ENCODE data around the gene BIN2.
A peak's percentile ranks its signal among the peaks of the same experiment; 100 is the strongest.
"Not testable (repeated sequence)": the region's sequence is repeated elsewhere in the genome, so short reads cannot be mapped to it uniquely, and the experiment has no call there.

Gene BIN2

DNA sequence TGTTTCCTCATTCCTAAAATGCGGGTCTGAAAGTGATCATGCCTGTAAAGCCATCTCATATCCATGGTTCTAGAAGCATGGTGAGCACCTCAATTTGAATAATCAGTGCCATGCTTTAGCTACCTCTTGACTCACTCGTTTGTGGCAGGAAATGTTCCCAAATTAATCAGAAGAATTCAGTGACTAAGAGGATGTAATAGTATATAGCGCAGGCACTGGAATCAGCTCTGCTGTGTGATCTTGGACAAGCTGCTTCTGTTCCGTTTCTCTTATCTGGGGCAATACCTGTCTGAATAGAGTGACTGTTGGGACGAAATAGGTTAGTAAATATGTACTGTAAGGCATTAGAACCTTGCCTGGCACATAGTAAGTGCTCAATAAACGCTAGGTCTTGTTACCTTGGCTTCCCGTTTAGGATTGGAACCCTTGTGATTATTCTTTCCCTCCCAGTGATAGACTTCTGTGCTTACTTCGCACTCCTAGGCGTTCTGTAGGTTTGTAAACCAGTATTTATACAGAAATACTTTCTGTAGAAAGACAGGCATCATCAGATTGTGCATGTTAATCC is 52.9 kb downstream of the BIN2 start:
- in situ Hi-C loops (cut with MboI; ENCODE audit: low pct_unique_long_range_greater_than_20kb, low sequenced_read_pairs): no loop called here

DNA sequence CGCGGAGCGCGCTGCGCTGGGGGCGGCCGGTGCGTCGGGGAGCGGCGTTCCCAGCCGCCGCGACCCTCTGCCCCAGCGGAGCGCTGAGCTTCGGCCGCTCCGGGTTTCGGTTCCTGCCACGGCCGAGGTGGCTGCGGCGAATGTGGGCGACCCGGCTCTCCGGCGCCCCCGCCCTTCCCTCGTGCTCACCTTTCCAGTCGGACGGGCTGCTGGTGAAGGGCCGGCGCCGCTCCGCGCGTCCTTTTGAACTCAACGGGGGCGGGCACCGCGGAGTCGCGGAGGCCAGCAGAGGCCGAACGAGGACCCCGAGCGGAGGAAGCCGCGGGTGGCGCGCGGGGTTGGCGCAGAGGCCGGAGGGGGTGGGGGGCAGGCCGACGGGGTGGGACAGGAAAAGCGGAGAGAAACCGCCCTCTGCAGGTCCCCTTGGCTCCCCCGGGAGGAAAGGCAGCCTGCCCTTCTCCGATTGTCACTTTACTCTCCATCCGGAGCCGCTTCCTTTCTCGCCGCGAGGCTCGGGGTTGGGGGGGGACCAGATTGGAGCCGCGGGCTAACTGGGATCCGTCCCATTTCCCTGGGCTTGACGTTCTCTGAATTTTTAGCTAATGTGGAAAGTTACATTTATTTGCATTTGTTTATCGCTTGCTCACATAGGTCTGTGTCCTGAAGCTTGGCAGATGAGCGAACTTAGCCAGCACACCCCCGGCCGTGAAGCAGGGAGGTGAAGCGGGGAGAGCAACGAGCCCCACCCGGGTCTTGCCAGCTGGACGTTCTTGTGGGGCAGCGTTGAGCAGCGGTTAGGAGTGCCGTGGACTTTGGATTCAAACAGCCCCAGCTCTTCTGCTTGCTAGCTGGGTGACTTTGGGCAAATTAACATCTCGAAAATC is 53.7 kb downstream of the BIN2 start, which contains the start of gene SMAGP:
Gene SMAGP, minus strand, starts transcription at position 349 of the 884 bp plus-strand sequence. CDS start 1,137 bp downstream, outside the sequence.
- in situ Hi-C loops (cut with MboI; ENCODE audit: low pct_unique_long_range_greater_than_20kb, low sequenced_read_pairs): no loop called here
- peak; percentile 45 for DNase-seq

More for the DNA sequence above, 52.9 kb downstream of the BIN2 start:
- peak; percentile 41 for DNase-seq

DNA sequence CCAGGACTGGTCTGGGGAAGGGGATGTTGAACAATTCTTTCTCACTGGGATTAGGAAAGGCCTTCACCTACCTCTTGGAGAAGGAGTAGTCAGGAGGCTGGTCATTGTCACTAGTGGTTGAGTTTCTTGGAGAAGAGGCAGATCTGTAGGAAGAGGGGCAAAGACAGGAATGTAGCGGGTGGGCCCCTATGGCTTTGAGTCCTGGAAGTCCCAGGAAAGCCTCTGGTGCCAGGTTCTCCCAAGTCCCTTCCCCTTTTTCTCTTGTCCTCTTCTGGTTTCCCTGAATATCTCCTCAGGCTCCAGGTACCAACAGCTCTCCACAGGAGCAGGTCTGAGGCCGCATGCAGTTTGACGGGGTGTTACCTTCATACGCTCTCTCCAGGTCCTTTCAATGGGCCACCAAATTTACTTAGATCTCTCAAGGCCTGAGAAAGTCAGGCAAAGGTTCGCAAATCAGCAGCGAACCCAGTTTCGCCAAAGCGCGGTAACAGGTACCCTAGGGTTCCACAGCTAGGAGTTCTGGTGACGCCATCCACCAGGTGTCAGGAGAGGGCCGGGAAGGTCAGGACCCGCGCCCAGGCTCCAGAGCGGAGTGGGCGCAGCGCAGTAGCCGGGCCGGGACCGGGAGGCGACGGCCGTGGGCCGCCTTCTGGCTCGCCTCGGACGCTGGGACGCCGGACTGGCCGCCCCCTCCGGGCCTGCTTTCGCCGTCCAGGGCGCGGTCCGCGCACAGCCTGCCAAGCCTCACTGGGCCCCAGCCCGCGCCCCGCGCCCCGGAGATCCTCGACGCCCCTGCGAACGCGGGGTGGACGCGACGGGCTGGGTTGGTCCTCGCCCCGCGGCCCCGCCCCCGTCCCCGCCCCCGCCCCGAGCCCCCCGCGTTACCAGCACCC is 54.6 kb downstream of the BIN2 start:
- in situ Hi-C loops (cut with MboI; ENCODE audit: low pct_unique_long_range_greater_than_20kb, low sequenced_read_pairs): no loop called here
- DNase-seq: peak; percentile 43

DNA sequence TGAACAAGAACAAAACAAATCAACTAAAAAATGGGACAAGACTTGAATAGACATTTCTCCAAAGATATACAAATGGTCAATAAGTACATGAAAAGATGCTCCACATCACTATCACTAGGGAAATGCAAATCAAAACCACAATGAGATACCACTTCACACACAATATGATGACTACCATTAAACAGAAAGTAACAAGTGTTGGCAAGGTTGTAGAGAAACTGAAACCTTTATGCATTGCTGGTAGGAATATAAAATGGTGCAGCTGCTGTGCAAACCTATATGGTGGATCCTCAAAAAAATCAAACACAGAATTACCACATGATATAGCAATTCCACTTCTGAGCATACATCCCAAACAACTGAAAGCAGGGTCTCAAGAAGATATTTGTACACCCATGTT is 59.0 kb downstream of the BIN2 start:
- in situ Hi-C loops (cut with MboI; ENCODE audit: low pct_unique_long_range_greater_than_20kb, low sequenced_read_pairs): no loop called here
- no peak for DNase-seq

DNA sequence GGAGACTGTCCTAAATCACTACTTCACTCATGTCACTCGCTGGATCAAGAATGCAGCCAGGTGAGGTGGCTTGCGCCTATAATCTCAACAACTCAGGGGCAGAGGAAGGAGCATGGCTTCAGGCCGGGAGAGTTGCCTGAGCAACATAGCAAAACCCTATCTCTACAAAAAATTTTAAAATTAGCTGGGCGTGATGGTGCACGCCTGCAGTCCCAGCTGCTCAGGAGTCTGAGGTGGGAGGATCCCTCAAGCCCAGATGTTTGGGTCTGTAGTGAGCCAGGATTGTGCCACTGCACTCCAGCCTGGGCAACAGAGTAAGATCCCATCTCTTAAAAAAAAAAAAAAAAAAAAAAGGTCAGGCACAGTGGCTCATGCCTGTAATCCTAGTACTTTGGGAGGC is 59.7 kb downstream of the BIN2 start:
- no peak for DNase-seq

DNA sequence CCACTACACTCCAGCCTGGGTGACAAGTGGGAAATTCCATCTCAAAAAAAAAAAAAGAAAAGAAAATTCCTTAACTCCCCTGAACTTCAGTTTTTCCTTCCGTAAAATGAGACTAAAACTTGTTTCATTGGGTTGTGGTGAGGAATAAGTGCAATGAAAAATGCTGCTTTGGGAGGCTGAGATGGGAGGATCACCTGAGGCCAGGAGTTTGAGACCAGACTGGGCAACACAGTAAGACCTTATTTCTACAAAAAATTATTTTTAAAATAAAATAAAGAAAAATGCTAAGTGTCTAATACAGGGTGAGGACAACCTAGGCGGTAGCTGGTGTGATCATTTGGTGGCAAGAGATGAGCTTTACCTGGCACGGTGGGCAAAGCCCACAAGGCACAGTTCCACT is 60.6 kb downstream of the BIN2 start:
- no peak for DNase-seq
- in situ Hi-C loops (cut with MboI; ENCODE audit: low pct_unique_long_range_greater_than_20kb, low sequenced_read_pairs): no loop called here

More for the DNA sequence above, 59.7 kb downstream of the BIN2 start:
- in situ Hi-C loops (cut with MboI; ENCODE audit: low pct_unique_long_range_greater_than_20kb, low sequenced_read_pairs): no loop called here

DNA sequence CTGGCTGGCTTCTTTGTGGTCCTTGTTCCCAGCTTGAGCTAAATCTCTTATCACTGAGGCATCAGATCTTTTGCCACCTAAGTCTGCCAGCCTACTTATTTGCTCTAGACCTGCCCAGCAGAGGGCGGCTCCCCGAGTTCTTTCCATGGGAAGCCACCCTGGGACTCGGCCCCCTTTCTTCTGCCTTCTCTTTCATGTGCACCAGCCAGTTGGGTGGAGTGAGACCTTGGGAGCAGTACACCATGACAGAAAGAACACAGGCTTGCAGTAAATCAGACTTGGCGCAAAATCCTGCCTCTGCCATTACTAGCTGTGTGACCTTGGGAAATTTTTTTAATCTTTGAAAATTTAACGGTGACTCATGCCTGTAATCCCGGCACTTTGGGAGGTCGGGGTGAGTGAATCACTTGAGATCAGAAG is 61.2 kb downstream of the BIN2 start:
- no peak for DNase-seq
- in situ Hi-C loops (cut with MboI; ENCODE audit: low pct_unique_long_range_greater_than_20kb, low sequenced_read_pairs): no loop called here

DNA sequence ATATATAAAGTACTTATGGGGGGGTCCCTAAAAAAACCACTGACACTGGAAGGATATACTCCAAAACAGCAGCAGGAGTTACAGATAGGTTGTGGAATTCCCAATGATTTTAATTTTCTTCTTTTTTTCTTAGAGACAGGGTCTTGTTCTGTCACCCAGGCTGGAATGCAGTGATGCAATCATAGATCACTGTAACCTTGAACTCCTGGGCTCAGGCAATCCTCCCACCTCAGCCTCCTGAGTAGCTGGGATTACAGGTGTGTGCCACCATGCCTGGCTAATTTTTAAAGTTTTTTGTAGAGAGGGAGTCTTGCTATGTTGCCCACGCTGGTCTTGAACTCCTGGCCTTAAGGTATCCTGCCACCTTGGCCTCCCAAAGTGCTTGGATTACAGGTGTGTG is 64.4 kb downstream of the BIN2 start:
- in situ Hi-C loops (cut with MboI; ENCODE audit: low pct_unique_long_range_greater_than_20kb, low sequenced_read_pairs); DNase-seq: not testable (repeated sequence)

DNA sequence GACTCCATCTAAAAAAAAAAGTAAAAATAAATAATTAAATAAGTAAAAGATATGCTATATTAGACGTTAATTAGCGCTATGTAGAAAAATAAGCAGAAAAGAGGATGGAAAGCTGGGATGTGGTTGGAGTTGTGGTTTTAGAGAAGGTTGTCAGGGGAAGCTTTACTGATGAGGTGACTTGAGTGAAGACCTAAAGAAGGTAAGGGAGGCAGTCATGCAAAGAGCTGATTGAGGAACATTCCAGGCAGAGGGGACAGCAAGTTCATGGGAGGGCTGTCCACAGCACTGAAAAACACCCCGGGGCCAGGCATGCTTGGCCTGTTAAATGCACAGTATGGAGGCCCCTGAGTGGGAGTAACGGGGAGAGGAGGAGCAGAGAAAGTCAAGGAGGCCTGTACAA is 69.4 kb downstream of the BIN2 start:
- in situ Hi-C loops (cut with MboI; ENCODE audit: low pct_unique_long_range_greater_than_20kb, low sequenced_read_pairs): no loop called here
- DNase-seq: peak; percentile 37

DNA sequence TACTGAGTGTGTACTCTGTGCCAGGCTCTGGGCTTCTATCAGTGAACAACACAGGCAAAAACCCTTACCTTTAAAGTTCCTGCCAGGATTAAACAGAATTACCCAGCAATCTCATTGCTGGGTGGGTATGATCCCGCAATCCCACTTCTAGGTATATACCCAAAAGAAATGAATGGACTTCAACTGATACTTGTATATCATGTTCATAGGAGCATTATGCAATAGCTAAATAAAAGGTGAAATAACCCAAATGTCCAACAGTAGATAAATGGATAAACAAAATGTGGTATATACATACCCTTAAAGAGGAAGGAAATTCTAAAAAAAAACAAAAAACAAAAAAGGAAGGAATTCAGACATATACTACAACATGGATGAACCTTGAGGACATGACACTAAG is 70.7 kb downstream of the BIN2 start:
- in situ Hi-C loops (cut with MboI; ENCODE audit: low pct_unique_long_range_greater_than_20kb, low sequenced_read_pairs): no loop called here
- DNase-seq: no peak

DNA sequence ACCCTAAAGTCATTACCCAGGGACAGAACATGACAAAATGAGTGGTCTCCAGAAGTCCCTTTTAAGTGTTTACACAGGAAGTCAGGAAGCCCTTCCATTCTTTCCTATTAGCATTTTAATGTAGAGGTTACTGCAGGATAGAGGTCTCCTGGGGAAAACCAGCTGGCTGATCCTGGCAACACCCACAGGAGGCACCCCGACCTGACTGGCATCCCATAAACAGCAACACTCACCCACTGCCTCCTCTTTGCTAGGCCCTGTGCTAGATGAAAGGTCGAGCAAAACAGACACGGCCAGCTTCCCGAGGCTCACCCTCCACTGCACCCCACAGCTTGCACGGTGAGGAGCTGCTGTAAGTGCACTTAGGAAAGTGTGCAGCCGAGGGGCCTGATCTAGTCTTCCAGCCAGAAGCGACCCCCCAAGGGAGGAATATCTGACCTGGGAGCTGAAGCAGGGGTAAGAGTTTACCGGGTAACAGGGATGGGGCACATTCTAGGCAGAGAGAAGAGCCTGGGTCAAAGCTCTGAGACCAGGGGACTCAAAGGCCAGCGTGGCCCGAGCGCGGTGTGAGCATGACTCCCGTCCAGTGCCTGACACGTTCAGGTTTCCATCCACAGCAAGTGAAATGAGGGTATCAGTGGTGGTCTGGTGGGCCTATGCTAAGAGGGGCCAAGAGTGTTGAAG is 76.3 kb downstream of the BIN2 start:
- in situ Hi-C loops (cut with MboI; ENCODE audit: low pct_unique_long_range_greater_than_20kb, low sequenced_read_pairs): no loop called here
- DNase-seq: no peak

DNA sequence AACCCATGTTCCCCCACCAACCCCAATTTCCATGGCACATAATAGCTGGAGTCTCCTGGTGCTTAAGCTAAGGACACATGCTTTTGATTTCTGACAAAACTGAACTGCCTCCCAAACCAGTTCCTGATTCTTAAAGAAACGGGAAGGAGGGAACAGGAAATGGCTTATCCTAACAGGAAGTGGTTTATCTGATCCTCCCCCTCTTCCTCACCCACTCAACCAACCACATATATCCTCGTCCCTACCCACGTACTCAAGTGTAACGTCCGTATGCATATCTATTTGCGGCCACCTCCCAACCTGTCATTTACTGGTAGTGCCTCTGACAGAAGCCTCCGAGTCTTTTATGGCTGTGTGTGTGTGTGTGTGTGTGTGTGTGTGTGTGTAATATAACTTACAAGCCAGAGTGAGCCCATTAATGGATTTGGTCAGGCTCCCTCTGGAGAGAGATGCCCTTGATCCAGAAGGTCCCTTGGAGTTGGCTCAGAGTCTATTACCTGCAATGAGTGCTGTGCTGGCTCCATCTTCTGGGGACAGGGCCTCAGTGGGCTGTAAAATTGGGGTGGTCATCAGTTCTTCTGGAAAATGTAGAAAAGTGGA is 77.6 kb downstream of the BIN2 start:
- peak; percentile 99 for DNase-seq
- in situ Hi-C loops (cut with MboI; ENCODE audit: low pct_unique_long_range_greater_than_20kb, low sequenced_read_pairs): no loop called here

DNA sequence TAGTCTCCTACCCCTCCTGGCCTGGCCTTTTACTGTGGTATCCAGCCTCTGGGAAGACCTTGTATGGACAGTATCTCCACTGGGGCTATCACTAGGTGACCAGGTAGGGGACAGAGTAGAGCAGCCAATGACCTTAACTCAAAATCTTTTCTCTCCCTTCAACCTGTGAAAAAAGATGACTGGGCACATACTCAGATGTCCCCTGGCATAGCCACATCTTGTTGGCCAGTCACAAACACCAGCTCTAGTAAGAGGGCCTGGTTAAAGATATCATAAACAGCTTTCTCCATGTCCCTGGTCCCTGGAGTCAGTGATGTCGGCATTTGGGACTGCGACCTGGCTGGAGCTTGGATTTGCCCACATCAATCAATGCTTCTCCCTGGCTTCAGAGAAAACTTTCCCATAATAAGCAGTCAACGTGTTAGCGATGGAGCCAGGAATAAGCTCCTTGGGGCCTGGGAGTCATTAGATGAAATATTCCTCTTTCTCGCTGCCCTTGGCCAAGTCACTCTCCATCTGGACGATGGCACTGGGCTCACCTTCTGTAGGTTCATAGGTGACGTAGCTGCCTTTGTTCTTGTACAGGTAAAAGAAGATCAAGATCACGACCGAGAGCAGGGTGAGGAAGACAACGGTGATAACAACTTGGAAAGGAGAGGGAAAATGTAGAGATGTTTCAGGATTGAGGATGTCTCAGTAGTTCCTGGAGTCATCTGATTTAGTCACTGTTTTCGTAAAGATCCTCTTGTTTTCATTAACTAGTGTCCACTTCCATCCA is 78.3 kb downstream of the BIN2 start:
- in situ Hi-C loops (cut with MboI; ENCODE audit: low pct_unique_long_range_greater_than_20kb, low sequenced_read_pairs): no loop called here

DNA sequence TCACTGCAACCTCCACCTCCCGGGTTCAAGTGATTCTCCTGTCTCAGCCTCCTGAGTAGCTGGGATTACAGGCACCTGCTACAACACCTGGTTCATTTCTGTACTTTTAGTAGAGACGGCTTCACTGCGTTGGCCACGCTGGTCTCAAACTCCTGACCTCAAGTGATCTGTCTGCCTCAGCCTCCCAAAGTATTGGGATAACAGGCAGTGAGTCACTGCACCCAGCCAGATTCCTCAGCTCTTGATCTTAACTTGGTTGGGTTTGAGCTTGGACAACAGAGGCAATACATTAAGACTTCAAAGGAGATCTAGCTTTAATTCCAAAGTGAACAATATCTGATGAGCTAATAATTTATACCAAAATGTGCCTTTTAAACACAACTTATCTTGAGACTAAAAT is 79.7 kb downstream of the BIN2 start:
- in situ Hi-C loops (cut with MboI; ENCODE audit: low pct_unique_long_range_greater_than_20kb, low sequenced_read_pairs): no loop called here
- DNase-seq: no peak

More for the DNA sequence above, 78.3 kb downstream of the BIN2 start:
- DNase-seq: no peak

DNA sequence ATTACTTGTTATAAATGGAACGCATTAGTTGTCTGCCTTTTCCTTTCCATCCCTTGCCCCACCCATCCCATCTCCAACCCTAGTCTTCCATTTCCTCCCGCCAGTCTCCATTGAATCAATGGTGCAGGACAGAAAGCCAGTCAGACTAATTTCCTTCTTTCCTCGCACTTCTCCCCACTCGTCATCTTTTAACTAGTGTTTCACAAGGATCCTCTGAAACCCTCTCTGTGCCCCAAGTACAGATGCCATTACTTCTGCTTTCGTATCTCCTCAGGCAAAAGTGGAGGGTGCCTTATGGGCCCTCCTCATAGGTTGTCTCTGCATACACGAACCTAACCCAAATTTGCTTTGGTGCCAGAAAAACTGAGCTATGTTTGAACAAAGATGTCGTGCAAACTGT is 81.1 kb downstream of the BIN2 start:
- no peak for DNase-seq
- in situ Hi-C loops (cut with MboI; ENCODE audit: low pct_unique_long_range_greater_than_20kb, low sequenced_read_pairs): no loop called here

DNA sequence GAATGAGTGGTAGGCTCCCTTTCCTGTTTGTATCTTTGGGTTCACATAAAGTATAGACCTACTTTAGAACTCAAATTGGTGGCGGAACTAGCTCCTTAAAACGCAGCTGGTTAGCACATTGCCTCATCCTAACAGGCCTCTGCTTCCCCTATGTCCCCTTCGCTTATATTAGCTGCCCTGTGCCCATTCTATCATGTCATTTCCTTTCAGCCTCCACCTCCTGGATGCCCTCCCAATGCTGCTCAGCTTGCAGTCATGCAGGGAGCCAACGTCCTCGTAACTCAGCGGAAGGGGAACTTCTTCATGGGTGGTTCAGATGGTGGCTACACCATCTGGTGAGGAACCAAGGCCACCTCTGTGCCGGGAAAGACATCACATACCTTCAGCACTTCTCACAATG is 81.9 kb downstream of the BIN2 start:
- in situ Hi-C loops (cut with MboI; ENCODE audit: low pct_unique_long_range_greater_than_20kb, low sequenced_read_pairs): no loop called here
- no peak for DNase-seq

DNA sequence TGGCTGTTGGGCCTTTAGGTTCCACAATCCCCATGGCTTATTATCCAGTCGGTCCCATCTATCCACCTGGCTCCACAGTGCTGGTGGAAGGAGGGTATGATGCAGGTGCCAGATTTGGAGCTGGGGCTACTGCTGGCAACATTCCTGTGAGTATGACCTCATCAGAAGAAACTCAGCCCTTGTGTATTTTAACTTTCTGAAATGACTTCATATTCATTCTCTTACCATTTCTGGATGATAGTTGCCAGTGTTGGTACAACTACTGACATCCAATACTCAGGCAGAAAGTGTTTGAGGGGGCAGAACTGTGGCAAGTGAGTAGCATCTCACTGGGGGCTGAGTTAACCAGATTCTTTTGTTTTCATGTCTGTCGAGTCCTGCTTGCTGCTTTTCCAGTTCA is 83.0 kb downstream of the BIN2 start:
- no peak for DNase-seq
- in situ Hi-C loops (cut with MboI; ENCODE audit: low pct_unique_long_range_greater_than_20kb, low sequenced_read_pairs): no loop called here
